RWPE2 (cell line): Measurements from ENCODE around the gene CIB1.
"Not testable (repeated sequence)": the region's sequence is repeated elsewhere in the genome, so short reads cannot be mapped to it uniquely, and the experiment has no call there.

Experiments
- ATAC-seq: fragments of 200-7000 bp; cut with Tn5 transposase; 3 replicates; pipeline ENCODE4 v1.9.1; 2021; ENCODE audit warnings: low read depth
- DNase-seq: peaks from one replicate; pipeline ENCODE4 v3.0.0-alpha.2; 2020; ENCODE audit warnings: low spot score
- H3K27ac ChIP-seq: fragments of 450-650 bp; 2 replicates; pipeline ENCODE4 v1.5.1; 2017; ENCODE audit warnings: mild to moderate bottlenecking; ENCODE audit not compliant: poor library complexity, severe bottlenecking
- H3K27me3 ChIP-seq: fragments of 250-450 bp; sonication (Bioruptor Pico); 2 replicates; pipeline ENCODE4 v1.5.1; 2021; ENCODE audit warnings: mild to moderate bottlenecking, moderate library complexity; ENCODE audit not compliant: insufficient read depth, poor library complexity, severe bottlenecking
- H3K36me3 ChIP-seq: fragments of 250-450 bp; sonication (Bioruptor Pico); 2 replicates; pipeline ENCODE4 v1.5.1; 2020; ENCODE audit warnings: low read depth, mild to moderate bottlenecking, moderate library complexity
- H3K4me1 ChIP-seq: fragments of 250-450 bp; sonication (Bioruptor Pico); 2 replicates; pipeline ENCODE4 v1.5.1; 2021; ENCODE audit warnings: mild to moderate bottlenecking, moderate library complexity; ENCODE audit not compliant: insufficient read depth, poor library complexity, severe bottlenecking
- H3K4me3 ChIP-seq: fragments of 250-450 bp; sonication (Bioruptor Pico); 2 replicates; pipeline ENCODE4 v1.5.1; 2021; ENCODE audit warnings: mild to moderate bottlenecking, moderate library complexity; ENCODE audit not compliant: severe bottlenecking
- H3K9me3 ChIP-seq: fragments of 250-450 bp; sonication (Bioruptor Pico); 2 replicates; pipeline ENCODE4 v1.5.1; 2021; ENCODE audit warnings: mild to moderate bottlenecking, moderate library complexity; ENCODE audit not compliant: severe bottlenecking
- CTCF ChIP-seq: fragments of 450-650 bp; IDR thresholded peaks from one replicate; pipeline ENCODE4 v1.5.1; 2017; ENCODE audit warnings: mild to moderate bottlenecking, moderate library complexity; ENCODE audit not compliant: poor library complexity, severe bottlenecking

The CIB1 gene

GRCh38 chr15:90233387-90234095 lies at the start of gene CIB1:
TSS of gene CIB1 (minus strand) at chr15:90233941. CDS start at chr15:90233885, 56 bp downstream.
- Histone ChIP-seq H3K4me1 (no peaks in the 10 kb centered on the region), H3K4me3 (peak within 1 kb of the TSS; percentile 47), H3K27ac (peak within 1 kb of the TSS; percentile 73), H3K36me3 (peaks cover 53% of the 10 kb centered on the region), H3K9me3 (no peaks in the 10 kb centered on the region), H3K27me3 (no peaks in the 10 kb centered on the region)
- DNase-seq (peak; percentile 99), ATAC-seq (peak; percentile 78)
- TF ChIP-seq CTCF = peak; percentile 75

GRCh38 chr15:90281637-90282036 lies 47.9 kb upstream of the CIB1 start:
- H3K27ac ChIP-seq, H3K4me3 ChIP-seq, H3K4me1 ChIP-seq, DNase-seq, ATAC-seq, H3K27me3 ChIP-seq, H3K9me3 ChIP-seq, H3K36me3 ChIP-seq: not testable (repeated sequence)

GRCh38 chr15:90280743-90281142 lies 47.0 kb upstream of the CIB1 start:
- H3K4me3 ChIP-seq, DNase-seq, ATAC-seq, H3K27ac ChIP-seq, H3K27me3 ChIP-seq, H3K4me1 ChIP-seq, H3K36me3 ChIP-seq, H3K9me3 ChIP-seq: not testable (repeated sequence)

- not testable (repeated sequence) for ATAC-seq, H3K27ac ChIP-seq, H3K4me3 ChIP-seq
Measured at GRCh38 chr15:90278467-90278866, 44.7 kb upstream of the CIB1 start.

GRCh38 chr15:90271459-90272166 lies 37.9 kb upstream of the CIB1 start:
- no peak overlapping the region for H3K4me3 ChIP-seq
- TF ChIP-seq CTCF = no peak
- DNase-seq = peak; percentile 23

More at GRCh38 chr15:90278467-90278866, 44.7 kb upstream of the CIB1 start:
- not testable (repeated sequence) for H3K27me3 ChIP-seq, H3K4me1 ChIP-seq, H3K36me3 ChIP-seq, DNase-seq, H3K9me3 ChIP-seq

GRCh38 chr15:90270502-90271150 lies 36.9 kb upstream of the CIB1 start:
- no peak for DNase-seq
- no peak for ATAC-seq
- no peak overlapping the region for H3K4me3 ChIP-seq
- no peak for TF ChIP-seq CTCF
- H3K27me3 ChIP-seq = no peaks in the 10 kb centered on the region
- H3K27ac ChIP-seq = no peak overlapping the region
- H3K9me3 ChIP-seq = no peaks in the 10 kb centered on the region
- H3K36me3 ChIP-seq = peaks cover 71% of the 10 kb centered on the region
- H3K4me1 ChIP-seq = peaks cover 13% of the 10 kb centered on the region

More at GRCh38 chr15:90271459-90272166, 37.9 kb upstream of the CIB1 start:
- H3K9me3 ChIP-seq = no peaks in the 10 kb centered on the region
- no peak for ATAC-seq
- no peak overlapping the region for H3K27ac ChIP-seq
- peaks cover 69% of the 10 kb centered on the region for H3K36me3 ChIP-seq
- H3K4me1 ChIP-seq = peaks cover 13% of the 10 kb centered on the region
- no peaks in the 10 kb centered on the region for H3K27me3 ChIP-seq
